Measurements from ENCODE around the gene FAM227A. TPM values are rescaled to one million over a fixed set of nuclear protein-coding genes. Genes with fewer than 3 reads are reported as not detected.

FAM227A gene
- total RNA-seq, 2 donors from 2014 or later = 1.3 to 3.6 TPM

GRCh38 chr22:38569972-38570778 lies 86.0 kb downstream of the FAM227A start, which contains the start of gene DMC1:
Gene DMC1 (minus strand): TSS chr22:38570183. CDS start chr22:38568256, 1,927 bp downstream.
- H3K9me3 ChIP-seq = no peaks in the 10 kb centered on the region
- intact Hi-C loops (cut with DNase I) = loop anchor here (10.0 kb wide), 2 partner anchors 55 to 525 kb away; no protein-coding TSS in a partner anchor
- WGBS, 2 donors = 1 to 2% methylated on average over 36 to 51 of the region's 64 CpGs
- DNase-seq (peak; percentile 94 to 97 (median 96)), ATAC-seq (peak; percentile 97)
- TF ChIP-seq POLR2A (IDR thresholded peaks at IDR 0.05) (peak in 2 of 3 donors; percentile 33 to 47), CTCF (IDR thresholded peaks at IDR 0.05) (no peak)
- peak within 1 kb of the TSS in 3 of 4 donors; percentile 27 to 67 (median 58) for H3K27ac ChIP-seq
- peak within 1 kb of the TSS; percentile 19 to 22 for H3K4me3 ChIP-seq
- peaks cover 14% of the 10 kb centered on the region for H3K4me1 ChIP-seq
- H3K36me3 ChIP-seq (replicated peaks in 1 of 2; ENCODE audit: insufficient read depth in 1 of 2, low read depth in 2 of 2) = no peaks in the 10 kb centered on the region
- no peaks in the 10 kb centered on the region for H3K27me3 ChIP-seq

DNA sequence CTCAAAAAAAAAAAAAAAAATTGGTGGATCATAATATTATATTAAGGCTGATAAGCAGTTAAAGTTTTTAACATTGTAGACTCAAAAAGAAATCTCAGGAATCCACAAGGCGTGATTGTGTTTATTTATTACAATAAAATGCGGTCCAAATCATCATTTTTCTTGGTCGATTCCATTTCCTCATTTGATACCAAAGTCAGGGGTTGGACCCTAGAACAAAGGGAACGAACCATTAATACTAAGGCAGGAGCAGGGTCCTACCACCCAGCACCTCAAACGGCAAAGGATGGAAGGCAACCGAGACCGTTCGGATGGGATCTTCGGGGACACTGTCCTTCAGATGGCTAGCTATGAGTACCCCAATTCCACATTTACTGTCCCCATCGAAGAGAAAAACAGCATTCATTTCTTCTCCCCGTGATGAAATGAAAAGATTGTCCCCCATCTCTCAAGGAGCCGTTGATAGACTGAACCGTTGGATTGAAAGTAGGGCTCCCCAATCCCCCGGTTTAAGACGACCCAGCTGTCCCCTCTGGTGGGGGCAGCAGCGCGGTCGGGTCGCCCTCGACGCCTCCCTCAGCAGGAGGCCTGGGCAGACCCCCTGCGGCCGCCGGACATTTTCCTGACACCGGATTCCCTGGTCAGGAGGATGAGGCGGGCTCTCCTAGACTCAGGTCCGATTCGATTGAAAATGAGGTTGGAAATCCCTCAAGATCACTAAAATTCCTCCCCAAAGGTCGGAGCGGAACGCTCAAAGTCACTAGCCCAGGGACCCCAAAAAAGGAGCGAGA lies 86.8 kb downstream of the FAM227A start:
- Histone ChIP-seq H3K9me3 (no peaks in the 10 kb centered on the region), H3K27ac (peak overlapping the region in 2 of 4 donors; percentile 32 to 36), H3K27me3 (no peaks in the 10 kb centered on the region), H3K36me3 (replicated peaks in 1 of 2; ENCODE audit: insufficient read depth in 1 of 2, low read depth in 2 of 2) (no peaks in the 10 kb centered on the region), H3K4me1 (peaks cover 14% of the 10 kb centered on the region), H3K4me3 (peak overlapping the region; percentile 13 to 22)
- DNase-seq (peak in 1 of 4 donors; percentile 17), ATAC-seq (no peak)
- WGBS, 2 donors = 29 to 52% methylated on average over 17 to 32 of the region's 32 CpGs
- intact Hi-C loops (cut with DNase I) = loop anchor here (10.0 kb wide), 1 partner anchor 55 kb away; no protein-coding TSS in a partner anchor
- TF ChIP-seq POLR2A (IDR thresholded peaks at IDR 0.05) = no peak
- no peak for TF ChIP-seq CTCF (IDR thresholded peaks at IDR 0.05)

DNA sequence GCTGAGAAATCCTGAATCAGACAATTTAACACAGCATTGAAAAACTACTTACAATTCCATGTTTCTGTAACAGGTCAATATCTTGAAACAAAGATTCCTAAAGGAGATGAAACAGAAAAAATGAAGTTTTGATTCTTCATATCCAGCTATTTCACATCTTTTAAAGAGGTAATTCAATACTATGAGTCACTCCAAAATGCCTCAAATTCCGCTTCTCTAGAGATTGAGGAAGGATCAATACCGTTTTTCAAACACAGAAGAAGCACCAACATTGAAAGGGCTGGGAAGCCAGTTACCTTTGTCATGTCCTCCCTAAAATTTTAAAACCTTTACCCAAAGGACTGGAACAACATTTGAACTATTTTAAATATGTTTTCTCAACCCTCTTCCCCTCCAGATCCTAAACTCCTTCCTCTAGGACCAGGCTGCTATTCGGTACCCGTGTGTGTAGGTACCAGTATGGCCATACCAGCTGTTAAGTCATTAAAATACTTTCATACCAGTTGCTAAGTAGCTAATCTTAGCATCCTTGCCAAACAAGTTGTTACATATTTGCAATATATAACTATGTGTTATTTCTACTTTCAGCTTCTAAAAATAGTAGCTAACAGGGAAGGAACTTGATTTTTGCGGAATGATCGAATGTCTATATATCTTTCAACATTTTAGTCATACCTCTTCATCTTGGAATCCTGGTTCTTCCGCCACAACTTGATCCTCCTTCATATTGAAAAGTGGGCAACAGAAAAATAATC lies 88.5 kb downstream of the FAM227A start:
- intact Hi-C loops (cut with DNase I) = loop anchor here (10.0 kb wide), 1 partner anchor 53 kb away; no protein-coding TSS in a partner anchor
- no peak overlapping the region for H3K4me3 ChIP-seq
- H3K4me1 ChIP-seq = peaks cover 14% of the 10 kb centered on the region
- WGBS, 2 donors = 53 to 54% methylated on average over 7 of the region's 7 CpGs
- H3K27me3 ChIP-seq = no peaks in the 10 kb centered on the region
- TF ChIP-seq POLR2A (IDR thresholded peaks at IDR 0.05) = no peak
- TF ChIP-seq CTCF (IDR thresholded peaks at IDR 0.05) = no peak
- no peak overlapping the region for H3K27ac ChIP-seq
- no peak for DNase-seq
- H3K36me3 ChIP-seq (replicated peaks in 1 of 2; ENCODE audit: insufficient read depth in 1 of 2, low read depth in 2 of 2) = no peaks in the 10 kb centered on the region
- ATAC-seq = no peak
- no peaks in the 10 kb centered on the region for H3K9me3 ChIP-seq

DNA sequence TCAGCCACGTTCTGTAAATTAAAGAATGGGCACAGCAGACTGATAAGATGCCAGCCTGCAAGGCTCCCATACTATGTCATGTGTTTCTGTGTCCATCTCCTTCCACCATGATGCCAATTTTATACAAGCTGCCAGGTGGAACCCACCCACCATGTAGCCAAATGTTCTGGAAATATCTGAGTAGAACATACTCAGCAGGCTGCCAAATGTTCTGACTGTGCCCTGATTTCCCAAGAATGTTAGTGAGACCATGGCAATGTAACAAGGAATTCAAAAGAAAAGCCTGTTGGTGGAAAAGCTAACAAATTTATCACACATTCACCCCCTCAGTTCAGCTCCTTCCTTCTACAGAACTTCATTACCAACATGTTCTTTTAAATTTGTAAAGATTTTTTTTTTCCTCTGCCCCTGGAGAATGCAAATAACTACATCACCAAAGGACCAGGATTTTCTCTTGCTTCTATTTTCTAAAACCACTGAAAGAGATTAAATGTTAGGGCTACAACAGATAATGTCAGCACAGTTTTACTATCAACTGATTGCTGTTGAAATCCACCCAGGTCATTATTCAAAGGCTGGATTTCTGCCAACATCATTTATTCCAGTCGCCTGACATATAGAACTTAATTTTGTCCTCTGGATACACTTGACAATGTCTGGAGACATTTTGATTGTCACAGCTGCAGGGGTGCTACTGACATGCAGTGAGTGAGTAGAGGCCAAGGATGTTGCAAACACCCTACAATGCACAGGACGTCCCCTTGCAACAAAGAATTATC lies 89.3 kb downstream of the FAM227A start:
- Histone ChIP-seq H3K27me3 (no peaks in the 10 kb centered on the region), H3K36me3 (replicated peaks in 1 of 2; ENCODE audit: insufficient read depth in 1 of 2, low read depth in 2 of 2) (no peaks in the 10 kb centered on the region), H3K4me3 (no peak overlapping the region), H3K27ac (no peak overlapping the region), H3K4me1 (peaks cover 14% of the 10 kb centered on the region), H3K9me3 (no peaks in the 10 kb centered on the region)
- intact Hi-C loops (cut with DNase I) = loop anchor here (10.0 kb wide), 1 partner anchor 52 kb away; no protein-coding TSS in a partner anchor
- WGBS, 2 donors = 48 to 49% methylated on average over 3 of the region's 3 CpGs
- no peak for ATAC-seq
- TF ChIP-seq CTCF (IDR thresholded peaks at IDR 0.05) (no peak), POLR2A (IDR thresholded peaks at IDR 0.05) (no peak)
- no peak for DNase-seq

All from body of pancreas (tissue), 4 donors.